ENCODE measurements around the gene FUZ.

Gene FUZ, protein sequence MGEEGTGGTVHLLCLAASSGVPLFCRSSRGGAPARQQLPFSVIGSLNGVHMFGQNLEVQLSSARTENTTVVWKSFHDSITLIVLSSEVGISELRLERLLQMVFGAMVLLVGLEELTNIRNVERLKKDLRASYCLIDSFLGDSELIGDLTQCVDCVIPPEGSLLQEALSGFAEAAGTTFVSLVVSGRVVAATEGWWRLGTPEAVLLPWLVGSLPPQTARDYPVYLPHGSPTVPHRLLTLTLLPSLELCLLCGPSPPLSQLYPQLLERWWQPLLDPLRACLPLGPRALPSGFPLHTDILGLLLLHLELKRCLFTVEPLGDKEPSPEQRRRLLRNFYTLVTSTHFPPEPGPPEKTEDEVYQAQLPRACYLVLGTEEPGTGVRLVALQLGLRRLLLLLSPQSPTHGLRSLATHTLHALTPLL

DNA sequence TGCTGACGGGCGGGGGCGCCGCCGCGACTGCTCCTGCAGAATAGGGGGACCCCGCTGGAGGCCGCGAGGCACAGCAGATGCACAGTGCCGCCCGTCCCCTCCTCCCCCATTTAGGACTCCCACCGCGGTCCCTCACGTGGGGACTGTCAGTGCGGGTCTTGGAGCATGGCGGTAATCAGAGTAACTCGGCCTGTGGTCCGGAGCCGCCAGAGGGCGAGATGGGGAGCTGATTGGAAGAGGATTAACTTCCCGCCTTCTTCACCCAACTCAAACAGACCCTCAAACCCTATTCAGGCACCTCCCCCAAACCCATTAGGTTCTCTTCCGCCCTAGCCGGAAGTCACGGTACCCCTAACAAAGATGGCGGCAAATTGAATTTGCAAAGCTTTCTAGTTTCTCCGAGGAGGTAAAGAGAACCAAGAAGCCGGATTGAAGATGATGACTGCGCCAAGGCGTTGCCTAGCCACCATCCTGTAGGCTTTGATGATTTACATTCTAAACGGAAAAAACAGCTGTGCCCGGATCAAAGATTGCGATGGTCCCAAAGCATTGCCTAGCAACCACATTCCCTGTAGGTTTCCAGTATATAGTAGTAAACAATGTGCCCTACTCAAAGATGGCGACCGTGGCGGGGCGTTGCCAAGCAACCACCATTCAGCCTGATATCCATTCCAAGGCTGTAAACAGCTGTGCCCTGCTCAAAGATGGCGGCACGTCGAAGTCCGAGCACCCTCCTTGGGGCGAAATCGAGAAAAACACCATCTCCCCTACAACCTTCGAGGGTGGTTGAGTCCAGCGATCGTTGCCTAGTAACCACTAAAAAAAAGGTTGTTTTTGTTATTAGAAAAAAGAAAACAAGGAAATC lies at the start of gene FUZ:
Gene FUZ (minus strand): TSS at position 296 of the 865 bp plus-strand sequence. CDS start 186 bp downstream, at position 110.
- no peak for DNase-seq

DNA sequence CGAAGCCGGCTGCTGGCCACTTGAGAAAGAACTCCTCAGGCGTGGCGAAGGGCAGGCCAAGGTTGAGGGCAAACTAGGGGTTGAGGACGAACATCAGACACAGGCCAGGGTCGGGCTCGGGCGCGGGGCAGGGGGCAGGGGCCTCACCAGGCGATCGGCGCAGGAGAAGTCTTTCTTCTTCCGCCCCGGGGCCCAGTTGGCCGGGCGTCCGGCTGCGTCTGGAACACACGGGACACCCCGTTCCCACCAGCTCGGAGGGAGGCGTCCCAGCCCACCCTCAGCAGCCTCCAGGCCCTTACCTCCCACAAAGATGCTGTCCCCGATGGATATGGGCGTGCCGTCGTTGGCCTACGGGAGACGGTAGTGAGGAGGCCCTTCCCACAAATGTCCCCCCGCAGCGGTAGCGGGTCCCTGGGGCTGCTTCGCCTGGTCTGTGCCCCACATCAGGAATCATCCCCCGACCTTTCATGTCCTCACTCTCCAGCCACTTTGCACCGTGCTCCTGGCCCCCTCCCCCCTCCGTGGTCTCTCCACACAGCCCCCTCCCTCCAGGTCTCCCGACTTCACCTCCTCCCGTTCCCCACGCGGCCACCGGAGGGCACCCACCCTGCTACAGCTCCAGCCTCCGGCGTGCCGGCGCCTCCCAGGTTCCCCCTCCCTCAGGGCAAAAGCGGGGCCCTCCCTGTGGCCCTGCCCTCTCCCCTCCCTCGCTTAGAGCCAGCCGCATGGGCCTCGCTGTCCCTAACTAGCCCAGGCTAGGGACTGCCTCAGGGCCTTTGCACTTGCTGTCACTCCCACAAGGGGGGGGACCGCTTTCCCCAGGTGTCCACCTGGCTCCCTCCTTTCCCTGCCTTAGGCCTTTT lies 49.5 kb upstream of the FUZ start:
- DNase-seq: no peak

DNA sequence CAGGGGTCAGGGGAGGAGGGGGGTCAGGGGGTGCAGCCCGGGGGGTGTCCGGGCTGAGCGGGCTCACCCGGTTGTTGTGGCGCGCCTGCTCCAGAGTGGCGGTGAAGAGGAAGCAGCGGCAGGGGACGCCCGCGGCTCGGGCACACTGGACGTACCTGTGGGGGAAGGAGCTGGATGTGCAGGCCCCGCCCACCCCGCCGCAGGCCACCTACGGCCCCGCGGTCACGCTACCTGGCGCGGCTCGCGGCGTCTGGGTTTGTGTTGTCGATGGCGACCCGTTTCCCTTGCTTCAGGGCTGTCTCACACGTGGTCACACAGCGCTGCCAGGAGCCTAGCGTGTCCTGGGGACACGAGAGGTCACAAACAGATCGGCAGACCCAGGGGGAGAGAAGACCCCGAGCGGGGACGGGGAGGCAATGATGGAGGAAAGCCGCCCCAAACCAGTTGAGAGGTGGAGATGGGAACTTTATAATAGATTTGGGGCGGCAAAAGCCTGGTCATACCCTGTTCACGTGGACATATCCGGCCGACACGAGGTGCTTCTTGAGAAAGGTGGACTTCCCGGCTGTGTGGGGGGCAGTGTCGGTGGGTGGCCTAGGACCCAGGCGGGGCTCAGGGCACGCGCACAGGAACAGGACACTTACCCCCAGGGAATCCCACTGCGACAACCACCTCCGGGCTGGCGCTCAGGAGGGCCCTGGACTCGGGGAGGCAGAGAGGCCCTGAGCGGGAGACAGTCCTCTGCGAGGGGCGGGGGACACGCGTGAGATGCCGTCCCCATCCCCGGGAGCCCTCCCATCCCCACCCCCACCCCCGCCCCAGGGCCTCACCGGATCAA lies 48.7 kb upstream of the FUZ start:
- no peak for DNase-seq

DNA sequence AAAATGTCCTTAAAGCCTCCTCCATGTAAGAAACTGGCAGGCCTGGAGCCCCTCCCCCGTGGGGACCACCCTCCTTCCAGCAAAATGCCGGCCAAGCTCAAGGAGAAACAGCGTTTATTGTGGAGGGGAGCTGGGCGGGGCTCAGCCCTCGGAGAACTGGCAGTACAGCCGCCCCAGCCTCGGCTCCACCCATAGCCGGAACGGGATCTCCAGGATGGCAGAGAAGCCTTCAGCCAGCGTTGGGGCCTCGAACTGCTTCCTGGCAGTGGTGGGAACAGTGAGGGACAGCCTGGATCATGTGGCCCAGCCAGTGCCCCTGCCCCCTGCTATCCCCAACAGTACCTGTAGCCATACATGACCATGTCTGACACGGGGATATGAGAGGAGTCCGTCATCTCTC lies 48.0 kb upstream of the FUZ start:
- no peak for DNase-seq

DNA sequence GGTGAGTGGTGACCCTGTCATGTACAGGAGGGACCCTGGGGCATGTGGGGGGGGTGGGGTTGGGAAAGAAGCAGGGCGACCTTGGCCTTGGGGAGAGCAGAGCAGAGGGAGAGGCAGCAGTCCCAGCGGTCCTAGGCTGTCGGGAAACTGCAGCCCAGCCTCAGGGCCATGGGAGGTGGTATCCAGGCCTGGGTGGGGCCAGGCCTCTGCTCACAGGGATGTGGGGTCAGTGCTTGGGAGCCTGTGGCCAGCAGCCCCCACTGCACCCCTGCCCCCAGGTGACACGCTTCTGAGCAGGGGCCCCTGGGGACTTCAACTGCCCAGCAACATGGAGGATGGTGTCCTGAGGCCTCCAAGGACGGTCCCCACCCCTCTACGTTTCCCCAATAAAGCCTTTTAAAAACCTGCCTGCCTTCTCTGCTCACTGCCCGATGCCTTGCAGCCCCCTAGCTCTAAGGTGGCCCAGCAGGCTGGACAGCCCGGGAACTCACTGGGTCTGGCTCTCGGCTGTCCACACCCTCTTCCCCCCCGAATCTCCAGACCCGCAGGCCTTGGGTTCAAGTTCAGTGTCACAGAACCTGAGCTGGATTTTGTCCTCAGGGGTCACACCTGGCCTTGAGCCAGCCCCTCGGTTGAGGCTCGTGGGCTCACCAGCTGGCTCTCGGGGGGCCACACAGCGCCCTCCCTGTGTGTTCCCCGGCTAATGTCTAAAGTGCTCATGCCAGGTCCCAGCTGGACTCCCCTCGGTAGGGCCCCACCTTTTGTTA lies 47.4 kb upstream of the FUZ start:
- no peak for DNase-seq

DNA sequence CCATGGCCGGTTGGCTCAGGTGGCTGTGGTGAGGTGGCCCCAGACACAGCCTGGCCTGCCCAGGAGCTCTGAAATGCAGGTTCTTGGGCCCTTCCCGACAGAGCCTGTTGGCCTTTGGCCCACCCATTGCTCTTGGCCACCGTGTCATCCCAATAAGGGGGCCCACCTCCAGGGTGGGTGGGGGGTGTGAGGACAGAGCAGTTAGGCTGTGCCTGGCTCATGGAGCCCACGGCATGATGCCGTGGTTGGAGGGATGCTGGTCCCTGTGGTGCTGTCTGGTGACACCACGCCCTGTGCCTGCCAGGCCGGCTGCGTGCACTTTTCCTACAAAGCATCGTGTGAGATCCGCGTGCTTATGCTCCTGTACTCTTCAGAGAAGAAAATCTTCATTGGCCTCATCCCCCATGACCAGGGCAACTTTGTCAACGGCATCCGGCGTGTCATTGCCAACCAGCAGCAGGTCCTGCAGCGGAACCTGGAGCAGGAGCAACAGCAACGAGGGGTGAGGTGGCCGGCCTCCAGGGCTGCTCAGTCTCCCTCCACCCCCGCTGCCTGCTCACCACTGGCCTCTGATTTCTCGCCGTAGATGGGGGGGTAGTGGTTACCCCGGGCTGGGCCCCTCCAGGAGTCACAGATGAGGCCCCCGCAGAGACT lies 46.7 kb upstream of the FUZ start:
- no peak for DNase-seq

DNA sequence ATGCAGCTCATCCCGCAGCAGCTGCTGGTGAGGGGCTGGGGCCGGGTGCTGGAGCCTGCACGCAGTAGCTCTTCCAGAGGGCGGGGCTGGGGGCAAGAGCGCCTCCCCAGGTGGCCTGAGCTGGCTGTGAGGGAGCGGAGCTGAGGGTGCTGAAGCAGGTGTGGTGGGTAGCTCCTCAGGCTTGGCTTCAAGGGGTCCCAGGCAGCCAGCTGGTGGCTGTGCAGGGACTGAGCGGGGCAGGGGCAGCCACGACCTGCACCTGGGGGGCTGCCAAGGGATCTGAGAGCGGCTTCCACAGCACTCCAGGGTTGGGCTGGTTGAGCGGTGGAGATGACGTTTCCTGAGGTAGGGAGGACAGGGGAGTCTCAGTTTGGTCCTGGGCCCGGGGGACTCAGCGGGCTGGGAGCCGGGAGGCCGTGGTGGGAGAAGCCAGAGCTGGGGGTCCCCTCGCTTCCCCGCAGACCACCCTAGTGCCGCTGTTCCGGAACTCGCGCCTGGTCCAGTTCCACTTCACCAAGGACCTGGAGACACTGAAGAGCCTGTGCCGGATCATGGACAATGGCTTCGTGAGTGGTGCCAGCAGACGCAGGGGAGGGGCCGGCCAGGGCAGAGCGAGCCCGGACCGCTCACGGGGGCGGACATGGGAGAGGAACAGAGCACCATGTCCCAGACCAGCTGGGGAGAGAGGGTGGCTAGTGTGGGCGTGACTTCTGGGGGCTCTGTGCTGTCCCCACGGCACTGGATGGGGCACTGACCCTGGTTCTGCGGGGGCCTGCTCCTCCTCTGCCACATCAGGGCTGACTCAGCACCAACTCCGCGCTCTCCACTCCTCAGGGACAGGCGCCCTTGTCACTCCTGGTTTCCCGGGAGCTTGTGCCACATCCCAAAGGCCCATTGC lies 45.2 kb upstream of the FUZ start:
- DNase-seq: no peak

DNA sequence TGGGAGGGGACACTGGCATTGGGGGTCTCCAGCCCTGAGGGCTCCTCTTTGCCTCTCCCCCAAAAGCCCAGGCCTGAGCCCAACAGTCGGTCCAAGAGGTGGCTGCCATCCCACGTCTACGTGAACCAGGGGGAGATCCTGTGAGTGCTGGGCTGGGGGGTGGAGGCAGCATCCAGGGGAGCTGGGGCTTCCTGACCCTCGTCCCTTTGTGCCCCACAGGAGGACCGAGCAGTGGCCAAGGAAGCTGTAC lies 44.7 kb upstream of the FUZ start:
- DNase-seq: no peak

DNA sequence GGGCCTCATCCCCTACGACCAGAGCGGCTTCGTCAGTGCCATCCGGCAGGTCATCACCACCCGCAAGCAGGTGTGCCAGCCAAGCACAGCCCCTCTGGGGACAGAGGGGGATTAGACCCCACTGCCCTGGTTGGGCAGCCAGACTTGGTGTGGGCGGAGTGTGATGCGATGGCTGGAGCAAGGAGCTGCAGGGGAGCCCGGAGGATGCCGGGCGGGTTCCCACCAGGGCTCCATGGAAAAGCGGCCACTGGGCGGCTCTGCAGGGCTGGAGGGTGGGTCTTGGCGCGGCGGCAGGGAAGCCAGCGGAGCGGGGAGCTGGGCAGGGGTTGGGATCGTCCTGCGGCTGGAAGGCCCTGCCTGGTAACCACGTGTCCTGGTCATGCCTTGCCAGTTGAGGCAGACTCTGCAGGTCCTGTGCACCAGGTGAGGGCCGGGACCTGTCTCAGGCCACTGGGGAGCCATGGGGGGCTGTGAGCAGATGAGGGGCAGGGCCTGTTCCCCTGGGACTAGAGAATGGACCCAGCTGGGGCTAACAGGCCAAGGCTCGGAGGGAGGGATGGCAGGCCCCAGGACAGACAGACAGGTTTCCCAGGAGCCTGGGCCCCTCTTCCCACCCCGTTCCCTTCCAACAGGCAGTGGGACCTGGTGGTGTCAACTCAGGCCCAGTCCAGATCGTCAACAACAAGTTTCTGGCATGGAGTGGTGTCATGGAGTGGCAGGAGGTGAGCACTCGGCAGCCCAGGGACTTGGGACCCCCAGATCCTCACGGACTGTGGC lies 44.2 kb upstream of the FUZ start:
- DNase-seq: no peak

DNA sequence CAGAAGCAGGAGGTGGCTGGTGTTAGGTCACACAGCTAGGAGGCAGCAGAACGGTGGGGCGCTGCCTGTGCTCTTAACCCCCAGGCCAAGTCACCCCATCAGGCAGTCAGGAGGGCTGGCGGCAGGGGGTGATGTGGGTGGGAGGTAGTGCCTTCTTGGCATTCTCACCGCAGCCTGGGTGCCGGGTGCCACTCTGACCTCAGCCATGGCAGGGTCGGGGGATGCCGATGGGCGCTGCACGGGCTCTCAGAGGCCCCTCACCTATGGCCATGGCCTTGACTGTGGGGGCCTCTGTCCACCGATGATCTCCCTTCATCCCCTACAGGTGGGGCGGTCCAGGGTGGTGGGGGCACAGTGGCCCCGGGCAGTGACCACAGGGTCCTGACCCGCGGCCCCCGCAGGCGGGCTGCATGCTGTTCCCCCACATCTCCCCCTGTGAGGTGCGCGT lies 43.5 kb upstream of the FUZ start:
- no peak for DNase-seq

DNA sequence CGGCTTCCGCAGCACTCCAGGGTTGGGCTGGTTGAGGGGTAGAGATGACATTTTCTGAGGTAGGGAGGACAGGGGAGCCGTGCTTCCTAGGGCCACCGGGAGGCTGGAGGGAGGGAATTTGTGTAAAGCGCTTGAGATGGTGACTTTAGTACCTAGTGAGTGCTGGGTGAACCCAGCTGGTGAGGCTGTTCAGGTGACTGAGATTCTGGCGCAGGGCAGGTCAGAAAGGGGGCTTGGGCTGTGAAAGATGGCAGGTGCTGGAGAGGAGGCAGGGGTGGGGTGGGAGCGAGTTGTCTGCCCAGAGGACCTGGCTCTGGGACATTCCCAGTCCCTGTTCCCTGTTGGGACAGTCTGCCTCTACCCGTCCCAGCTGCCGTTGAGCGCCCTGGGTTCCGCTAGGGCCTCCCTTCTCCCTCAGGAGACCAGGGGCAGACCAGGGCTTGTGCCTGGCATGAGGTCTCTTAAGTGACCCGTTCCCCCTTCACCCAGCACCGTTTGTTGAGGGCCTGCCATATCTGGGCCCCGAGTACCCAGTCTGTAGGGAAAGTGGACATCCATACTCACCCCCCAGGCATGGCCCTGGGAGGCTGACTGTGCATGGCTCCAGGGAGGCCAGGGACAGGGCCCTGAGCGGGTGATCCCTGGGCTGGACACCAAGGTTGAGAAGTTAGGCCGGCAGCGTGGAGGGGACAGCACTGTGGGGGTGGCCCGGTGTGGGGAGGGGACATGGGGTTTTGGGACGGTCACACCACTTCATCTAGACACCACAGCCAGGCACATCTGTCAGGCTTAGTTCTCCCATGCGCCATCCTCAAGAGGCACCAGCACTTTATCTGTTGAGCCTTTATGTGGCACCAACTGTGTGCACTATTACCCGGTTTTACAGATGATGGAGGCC lies 42.8 kb upstream of the FUZ start:
- DNase-seq: no peak

DNA sequence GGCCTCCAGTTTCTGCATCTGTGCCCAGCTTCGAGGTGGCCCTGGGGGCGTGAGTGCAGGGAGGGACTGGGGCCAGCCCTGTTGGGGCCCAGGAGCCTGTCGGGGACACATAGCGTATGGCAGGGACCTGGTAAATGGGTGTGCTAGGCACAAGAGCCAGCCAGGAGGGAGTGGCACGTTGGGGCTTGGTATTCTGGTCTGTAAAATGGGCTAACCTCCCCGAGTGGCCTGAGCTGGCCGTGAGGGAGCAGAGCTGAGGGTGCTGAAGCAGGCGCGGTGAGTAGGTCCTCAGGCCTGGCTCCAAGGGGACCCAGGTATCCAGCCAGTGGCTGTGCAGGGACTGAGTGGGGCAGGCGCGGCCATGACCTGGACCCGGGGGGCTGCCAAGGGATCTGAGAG lies 42.2 kb upstream of the FUZ start:
- DNase-seq: no peak

DNA sequence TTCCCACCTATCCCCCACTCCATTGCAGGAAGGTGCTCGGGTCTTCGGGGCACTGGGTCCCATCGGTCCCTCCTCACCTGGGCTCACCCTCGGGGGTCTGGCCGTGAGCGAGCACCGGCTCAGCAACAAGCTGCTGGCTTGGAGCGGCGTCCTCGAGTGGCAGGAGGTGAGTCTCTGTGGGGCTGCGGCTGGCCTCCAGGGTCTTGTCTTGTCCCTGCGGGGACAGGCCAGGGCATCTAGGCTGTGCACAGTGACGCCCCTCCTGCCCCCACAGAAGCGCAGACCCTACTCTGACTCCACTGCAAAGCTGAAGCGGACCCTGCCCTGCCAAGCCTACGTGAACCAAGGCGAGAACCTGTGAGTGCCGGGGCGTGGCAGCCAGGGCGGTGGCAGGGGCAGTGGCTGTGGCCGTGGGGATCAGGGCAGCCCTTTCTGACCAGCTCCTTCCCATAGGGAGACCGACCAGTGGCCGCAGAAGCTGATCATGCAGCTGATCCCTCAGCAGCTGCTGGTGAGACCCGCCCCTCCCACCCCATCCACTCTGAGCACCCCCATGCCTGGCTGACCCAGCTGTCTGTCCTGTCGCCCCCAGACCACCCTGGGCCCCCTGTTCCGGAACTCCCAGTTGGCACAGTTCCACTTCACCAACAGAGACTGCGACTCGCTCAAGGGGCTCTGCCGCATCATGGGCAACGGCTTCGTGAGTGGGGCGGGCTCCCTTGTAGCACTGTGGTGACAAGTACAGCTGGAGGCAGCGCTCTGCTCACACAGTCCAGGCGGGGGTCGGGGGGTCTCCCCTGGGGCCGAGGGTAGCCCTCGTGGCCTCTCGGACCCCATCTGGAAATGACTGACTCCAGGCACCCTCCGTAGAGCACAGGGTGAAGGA lies 41.5 kb upstream of the FUZ start:
- no peak for DNase-seq

DNA sequence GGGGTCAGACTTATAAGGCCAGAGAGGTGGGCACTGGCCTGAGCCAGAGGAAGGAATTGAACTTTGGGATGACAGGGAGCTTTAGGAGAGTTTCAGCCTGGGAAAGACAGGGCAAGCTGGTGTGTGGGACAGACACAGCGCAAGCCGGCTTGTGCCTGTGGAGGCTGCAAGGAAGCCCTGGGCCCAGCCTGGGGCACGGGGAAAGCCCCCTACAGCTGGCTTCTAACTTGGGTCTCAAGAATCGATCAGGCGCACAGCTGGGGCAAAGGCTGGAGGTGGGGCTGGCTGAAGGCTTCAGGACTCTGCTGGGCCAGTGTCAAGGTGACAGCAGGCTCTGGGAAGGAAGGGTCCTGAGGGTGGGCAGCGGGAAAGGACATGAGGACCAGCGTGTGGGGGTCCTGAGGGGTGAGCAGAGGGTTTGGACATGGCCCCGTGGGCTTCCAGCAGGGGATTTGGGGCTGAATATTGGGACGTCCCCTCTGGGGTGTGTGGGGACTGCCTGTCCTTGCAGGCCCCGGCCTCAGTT lies 40.8 kb upstream of the FUZ start:
- no peak for DNase-seq

DNA sequence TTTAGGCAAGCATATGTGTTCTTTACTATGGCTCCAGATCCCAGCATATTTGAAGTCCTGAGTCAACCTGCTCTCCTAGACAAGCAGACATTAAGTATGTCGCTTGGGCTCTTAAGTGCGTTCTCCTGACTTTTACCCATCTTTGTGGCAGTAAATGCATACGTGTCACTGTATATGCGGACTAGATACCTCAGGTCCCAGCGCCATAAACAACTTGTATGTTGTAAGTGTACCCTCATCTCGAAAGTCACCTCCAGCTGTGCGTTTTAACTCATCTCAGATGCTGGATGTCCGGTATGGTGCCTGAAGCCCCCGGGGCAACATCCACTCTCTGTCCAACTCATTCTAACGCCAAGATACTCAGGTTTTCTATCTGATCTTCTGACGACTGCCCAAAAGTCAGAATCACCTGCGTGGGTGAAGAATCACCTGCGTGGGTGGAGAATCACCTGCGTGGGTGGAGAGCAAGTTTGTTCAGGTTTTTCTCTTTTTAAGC lies 39.6 kb upstream of the FUZ start:
- DNase-seq: no peak

DNA sequence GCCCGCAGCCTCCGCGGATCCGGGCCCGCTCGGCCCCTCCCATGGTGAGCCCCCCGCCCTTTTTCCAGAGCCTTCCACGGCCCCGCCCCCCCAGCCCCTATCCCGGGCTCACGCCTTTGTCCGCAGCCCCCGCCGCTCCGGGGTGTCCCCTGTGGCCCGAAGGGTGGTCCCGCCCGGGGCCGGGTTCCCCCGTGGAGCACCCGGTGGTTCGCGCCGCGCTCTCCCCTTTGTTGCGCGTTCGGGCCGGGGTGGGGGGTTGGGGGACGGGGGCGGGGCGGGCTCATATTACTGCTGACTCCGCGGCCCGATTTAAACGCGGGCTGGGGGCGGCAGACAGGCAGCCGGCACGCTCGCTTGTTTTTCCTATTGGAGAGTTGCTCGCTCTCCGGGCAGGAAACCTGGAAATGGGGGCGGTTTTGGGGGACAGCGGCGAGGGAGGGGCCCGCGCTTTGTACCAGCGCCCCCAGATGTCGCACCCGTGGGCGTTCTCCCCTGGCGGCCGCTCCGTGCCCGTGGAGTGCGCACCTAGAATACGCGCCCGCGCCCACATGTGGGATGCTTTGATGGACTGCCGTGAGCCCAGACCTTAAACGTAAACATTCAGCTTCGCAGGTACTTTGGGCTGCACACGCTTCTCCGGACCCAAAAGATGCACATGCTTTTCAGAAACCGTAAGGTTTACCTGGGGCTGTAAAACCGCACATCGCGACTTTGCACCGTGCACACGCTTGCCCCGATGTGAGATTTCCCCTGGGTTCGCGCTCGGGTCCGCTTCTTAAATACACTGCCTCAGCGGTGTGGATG lies 38.6 kb upstream of the FUZ start:
- no peak for DNase-seq
